Measurements from ENCODE around the gene RHBDL3. TPM values are rescaled to one million over a fixed set of nuclear protein-coding genes. Genes with fewer than 3 reads are reported as not detected.

The RHBDL3 gene
- total RNA-seq, 4 donors from 2014 or later, result 0.27 to 0.64 TPM; not detected in 2

DNA sequence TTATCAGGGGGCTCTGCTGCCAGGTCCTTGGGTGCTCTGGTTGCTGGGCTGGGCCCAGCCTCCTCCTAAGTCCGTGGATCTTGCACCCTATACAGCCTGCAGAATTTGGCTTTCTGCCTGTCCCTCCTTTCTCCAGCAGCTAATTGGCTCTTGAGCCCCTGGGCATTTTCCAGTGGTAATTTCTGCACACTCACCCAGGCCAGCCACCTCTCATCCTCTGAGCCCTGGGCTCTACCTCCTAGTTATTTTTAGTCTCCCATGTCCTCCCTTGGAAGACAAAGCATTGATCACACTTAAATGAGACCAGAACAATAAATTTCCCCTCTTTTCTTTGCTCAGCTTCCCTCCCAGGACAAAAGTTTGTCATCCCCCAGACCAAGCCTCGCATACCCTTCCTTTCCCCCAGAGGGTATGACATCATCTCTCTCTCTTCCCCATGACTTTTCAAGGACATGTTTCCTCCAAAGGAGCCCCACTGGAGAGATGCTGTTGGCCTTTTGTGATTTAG, 38.2 kb downstream of the RHBDL3 start:
- no peaks in the 10 kb centered on the region for H3K36me3 ChIP-seq
- in situ Hi-C loops (cut with MboI; ENCODE audit: low pct_ligation_motif_present in 1 of 4, low pct_unique_long_range_greater_than_20kb in 1 of 4, low sequenced_read_pairs in 3 of 4), result no loop called here
- 55% methylated on average over 2 of the region's 2 CpGs; no CpG with 5 or more reads in 1 of the 2 donors for WGBS, 2 donors (ENCODE audit: low coverage in 1 of 2)
- no peaks in the 10 kb centered on the region for H3K27me3 ChIP-seq
- H3K9me3 ChIP-seq, result no peaks in the 10 kb centered on the region
- TF ChIP-seq, protein P1, sequence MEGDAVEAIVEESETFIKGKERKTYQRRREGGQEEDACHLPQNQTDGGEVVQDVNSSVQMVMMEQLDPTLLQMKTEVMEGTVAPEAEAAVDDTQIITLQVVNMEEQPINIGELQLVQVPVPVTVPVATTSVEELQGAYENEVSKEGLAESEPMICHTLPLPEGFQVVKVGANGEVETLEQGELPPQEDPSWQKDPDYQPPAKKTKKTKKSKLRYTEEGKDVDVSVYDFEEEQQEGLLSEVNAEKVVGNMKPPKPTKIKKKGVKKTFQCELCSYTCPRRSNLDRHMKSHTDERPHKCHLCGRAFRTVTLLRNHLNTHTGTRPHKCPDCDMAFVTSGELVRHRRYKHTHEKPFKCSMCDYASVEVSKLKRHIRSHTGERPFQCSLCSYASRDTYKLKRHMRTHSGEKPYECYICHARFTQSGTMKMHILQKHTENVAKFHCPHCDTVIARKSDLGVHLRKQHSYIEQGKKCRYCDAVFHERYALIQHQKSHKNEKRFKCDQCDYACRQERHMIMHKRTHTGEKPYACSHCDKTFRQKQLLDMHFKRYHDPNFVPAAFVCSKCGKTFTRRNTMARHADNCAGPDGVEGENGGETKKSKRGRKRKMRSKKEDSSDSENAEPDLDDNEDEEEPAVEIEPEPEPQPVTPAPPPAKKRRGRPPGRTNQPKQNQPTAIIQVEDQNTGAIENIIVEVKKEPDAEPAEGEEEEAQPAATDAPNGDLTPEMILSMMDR (IDR thresholded peaks at IDR 0.05), result no peak
- TF ChIP-seq POLR2A (IDR thresholded peaks at IDR 0.05), result no peak
- TF ChIP-seq EP300 (IDR thresholded peaks at IDR 0.05; ENCODE audit: low read depth), result no peak
- DNase-seq, result no peak
- no peaks in the 10 kb centered on the region for H3K4me1 ChIP-seq
- intact Hi-C loops (cut with DNase I; ENCODE audit: low total_unique reads), result no loop called here
- H3K4me3 ChIP-seq, result no peak overlapping the region
- H3K27ac ChIP-seq, result no peak overlapping the region

DNA sequence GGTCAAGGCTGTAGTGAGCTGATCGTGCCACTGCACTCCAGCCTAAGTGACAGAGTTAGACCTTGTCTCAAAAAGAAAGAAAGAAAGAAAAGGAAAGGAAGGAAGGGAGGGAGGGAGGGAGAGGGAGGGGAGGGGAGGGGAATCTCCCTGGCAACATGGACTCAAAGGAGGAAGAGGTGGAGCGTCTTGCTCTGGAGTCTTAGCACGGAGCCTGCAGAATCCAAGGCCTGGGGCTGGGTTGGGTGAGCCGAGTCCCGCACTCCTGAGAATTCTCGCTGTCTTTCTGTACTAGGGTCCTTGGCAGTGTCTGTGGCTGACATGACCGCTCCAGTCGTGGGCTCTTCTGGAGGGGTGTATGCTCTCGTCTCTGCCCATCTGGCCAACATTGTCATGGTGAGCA, 39.4 kb downstream of the RHBDL3 start:
- Histone ChIP-seq H3K27ac (no peak overlapping the region), H3K36me3 (no peaks in the 10 kb centered on the region), H3K27me3 (no peaks in the 10 kb centered on the region), H3K4me3 (no peak overlapping the region), H3K4me1 (no peaks in the 10 kb centered on the region), H3K9me3 (no peaks in the 10 kb centered on the region)
- TF ChIP-seq EP300 (IDR thresholded peaks at IDR 0.05; ENCODE audit: low read depth) (no peak), POLR2AphosphoS5 (IDR thresholded peaks at IDR 0.05) (no peak), POLR2A (IDR thresholded peaks at IDR 0.05) (no peak)
- TF ChIP-seq, protein P1 (IDR thresholded peaks at IDR 0.05), result no peak
- intact Hi-C loops (cut with DNase I; ENCODE audit: low total_unique reads), result no loop called here
- in situ Hi-C loops (cut with MboI; ENCODE audit: low pct_ligation_motif_present in 1 of 4, low pct_unique_long_range_greater_than_20kb in 1 of 4, low sequenced_read_pairs in 3 of 4), result no loop called here
- 80 to 100% methylated on average over 1 to 9 of the region's 9 CpGs for WGBS, 2 donors (ENCODE audit: low coverage in 1 of 2)
- no peak for DNase-seq

DNA sequence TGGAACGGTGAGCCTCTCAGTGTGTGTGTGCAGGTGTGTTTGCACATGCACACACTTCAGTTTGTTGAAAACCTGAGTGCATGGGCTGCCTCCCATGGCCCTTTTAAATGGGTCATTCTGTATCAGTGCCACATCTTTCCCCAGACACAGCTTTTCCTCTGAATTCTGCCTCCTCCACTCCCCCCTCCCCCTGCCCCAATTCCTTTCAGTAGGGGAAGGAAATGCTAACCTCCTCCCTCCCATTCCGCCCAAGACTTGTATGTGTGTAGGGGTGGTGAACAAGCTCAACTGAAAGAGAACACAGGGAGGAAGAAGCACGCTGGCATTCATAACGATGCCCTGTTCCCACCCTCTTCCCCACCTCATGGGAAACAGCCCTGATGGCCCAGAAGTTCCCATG, 42.0 kb downstream of the RHBDL3 start:
- Histone ChIP-seq H3K4me1 (peaks cover 0 to 6% (median 0%) of the 10 kb centered on the region in 4 donors), H3K27ac (no peak overlapping the region), H3K36me3 (no peaks in the 10 kb centered on the region), H3K27me3 (peaks cover 4% of the 10 kb centered on the region), H3K4me3 (no peak overlapping the region), H3K9me3 (no peaks in the 10 kb centered on the region)
- TF ChIP-seq POLR2AphosphoS5 (IDR thresholded peaks at IDR 0.05) (no peak), POLR2A (IDR thresholded peaks at IDR 0.05) (no peak), EP300 (IDR thresholded peaks at IDR 0.05; ENCODE audit: low read depth) (no peak)
- TF ChIP-seq, protein P1 (IDR thresholded peaks at IDR 0.05), result no peak
- in situ Hi-C loops (cut with MboI; ENCODE audit: low pct_ligation_motif_present in 1 of 4, low pct_unique_long_range_greater_than_20kb in 1 of 4, low sequenced_read_pairs in 3 of 4) (no loop called here), intact Hi-C loops (cut with DNase I; ENCODE audit: low total_unique reads) (no loop called here)
- WGBS, 2 donors (ENCODE audit: low coverage in 1 of 2), result 75 to 95% methylated on average over 3 to 4 of the region's 4 CpGs
- no peak for DNase-seq

DNA sequence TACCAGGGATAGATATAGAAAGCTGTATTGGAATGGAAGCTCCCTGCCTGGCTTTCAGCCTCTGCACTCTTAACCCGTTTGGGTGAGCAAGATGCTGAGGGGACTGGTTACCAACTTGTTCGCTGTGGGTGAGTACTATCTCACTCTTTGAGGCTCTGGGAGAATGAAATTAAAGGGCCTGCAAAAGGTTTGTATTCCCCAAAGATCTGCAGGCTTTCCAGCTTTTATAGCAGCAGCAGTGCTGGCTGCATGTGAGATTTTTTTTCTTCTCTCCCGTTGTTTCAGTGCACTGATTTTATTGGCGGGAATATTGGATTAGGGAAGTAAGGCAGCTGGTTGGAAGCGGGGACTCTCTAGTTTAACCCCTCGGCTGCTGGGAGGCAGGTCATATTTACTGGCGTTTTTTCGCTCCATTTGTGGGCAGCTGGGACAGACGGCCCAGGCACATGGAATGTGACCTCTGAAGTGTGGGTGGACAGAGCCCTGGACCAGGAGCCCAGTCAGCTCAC, 45.5 kb downstream of the RHBDL3 start:
- H3K27ac ChIP-seq, result peak overlapping the region in 1 of 4 donors; percentile 28
- peaks cover 0 to 6% (median 0%) of the 10 kb centered on the region in 4 donors for H3K4me1 ChIP-seq
- no peak for DNase-seq
- no peak for TF ChIP-seq POLR2A (IDR thresholded peaks at IDR 0.05)
- no peak for TF ChIP-seq POLR2AphosphoS5 (IDR thresholded peaks at IDR 0.05)
- TF ChIP-seq, protein P1 (IDR thresholded peaks at IDR 0.05), result no peak
- TF ChIP-seq EP300 (IDR thresholded peaks at IDR 0.05; ENCODE audit: low read depth), result no peak
- H3K9me3 ChIP-seq, result no peaks in the 10 kb centered on the region
- 24 to 42% methylated on average over 9 of the region's 9 CpGs for WGBS, 2 donors (ENCODE audit: low coverage in 1 of 2)
- H3K4me3 ChIP-seq, result no peak overlapping the region
- intact Hi-C loops (cut with DNase I; ENCODE audit: low total_unique reads), result no loop called here
- in situ Hi-C loops (cut with MboI; ENCODE audit: low pct_ligation_motif_present in 1 of 4, low pct_unique_long_range_greater_than_20kb in 1 of 4, low sequenced_read_pairs in 3 of 4), result no loop called here
- H3K36me3 ChIP-seq, result no peaks in the 10 kb centered on the region
- peaks cover 4% of the 10 kb centered on the region for H3K27me3 ChIP-seq
